Measurements from ENCODE around the gene NRP1.
"Not testable (repeated sequence)": the region's sequence is repeated elsewhere in the genome, so short reads cannot be mapped to it uniquely, and the experiment has no call there.

Gene NRP1

DNA sequence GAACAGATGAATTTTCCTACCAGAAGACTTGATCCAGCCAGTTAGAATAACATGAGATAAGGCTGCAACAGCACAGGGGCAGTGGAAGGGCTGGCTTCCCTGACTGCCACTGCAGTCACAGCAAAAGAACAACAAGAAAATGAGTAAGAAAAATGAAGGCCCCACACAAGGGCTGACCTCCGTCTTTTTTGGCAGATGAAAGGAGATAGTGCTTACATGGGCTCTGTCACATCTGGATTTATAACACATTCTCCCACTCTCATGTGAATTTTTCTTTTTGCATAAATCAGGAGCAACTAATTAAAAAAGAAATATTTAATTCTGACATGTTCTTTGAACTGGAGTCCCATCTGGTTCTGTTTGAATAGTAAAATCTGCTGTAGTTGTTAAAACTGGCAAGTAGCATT, 99.6 kb downstream of the NRP1 start:
- DNase-seq, result no peak

DNA sequence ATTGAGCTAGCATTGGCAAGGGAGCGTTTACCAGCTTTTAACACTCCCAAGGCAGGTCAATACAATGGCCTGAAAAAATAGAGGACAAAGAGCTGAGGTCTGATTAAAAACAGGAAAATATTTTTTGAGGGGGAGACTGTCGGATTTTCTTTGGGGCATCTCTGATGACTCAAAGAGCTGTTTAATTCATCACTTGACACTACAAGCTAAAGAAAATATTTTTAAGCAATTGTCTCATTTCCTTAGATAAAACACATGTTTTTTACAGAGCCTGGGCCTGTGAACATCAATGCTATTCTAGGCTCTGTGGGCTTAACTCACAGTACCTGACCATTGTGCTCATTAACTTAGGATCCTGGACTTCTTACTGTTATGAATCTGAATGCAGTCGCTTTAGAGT, 100.8 kb downstream of the NRP1 start:
- no peak for DNase-seq

- no peak for DNase-seq
These were observed 101.2 kb downstream of the NRP1 start for GRCh38 chr10:33233221-33233620.

DNA sequence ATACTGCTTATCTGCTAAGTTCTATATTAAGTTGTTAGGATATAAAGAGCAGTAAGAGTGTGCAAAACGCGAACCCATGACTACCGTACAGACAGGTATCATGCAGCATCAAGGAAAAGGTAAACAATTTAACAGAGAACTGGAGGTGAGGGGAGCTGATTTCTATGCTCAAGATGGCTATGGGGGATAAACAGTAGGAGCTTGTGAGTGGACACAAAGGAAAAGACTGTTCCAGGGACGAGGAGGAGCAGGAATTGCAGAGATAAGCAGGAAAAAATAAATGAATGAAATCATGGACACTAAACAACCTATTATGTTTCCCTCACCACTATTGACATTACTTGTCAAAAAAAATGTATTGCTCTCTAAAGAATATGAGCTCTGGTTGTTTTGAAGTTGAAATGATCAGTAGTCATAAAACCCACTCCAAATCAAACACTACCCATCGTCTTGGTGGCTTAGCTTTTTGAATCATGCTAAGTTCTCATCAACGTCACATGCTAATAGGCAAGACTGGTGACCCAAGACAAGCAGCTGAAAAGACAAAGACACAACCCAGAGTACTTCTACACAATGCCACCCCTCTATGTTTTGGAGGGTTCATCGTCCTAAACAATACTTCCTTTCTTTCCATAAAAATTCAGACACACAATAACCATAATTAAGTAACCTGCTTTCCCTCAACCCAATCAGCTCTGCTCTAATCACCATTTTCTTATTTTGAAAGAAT, 102.7 kb downstream of the NRP1 start:
- DNase-seq, result no peak

DNA sequence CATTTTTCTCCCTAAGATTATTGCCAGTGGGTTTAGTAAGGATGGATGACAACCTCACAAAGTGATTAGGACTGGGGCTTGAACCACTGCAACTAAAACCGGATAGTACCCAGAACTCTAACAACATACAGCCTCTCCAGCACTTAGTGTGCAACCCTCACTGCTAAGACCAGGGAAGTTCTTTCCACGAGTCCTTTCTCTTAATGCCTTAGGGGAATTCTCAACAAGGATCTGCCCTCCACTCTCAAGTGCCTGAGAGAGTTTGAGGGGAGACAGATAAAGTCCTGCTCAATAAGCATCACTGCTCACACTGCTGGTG, 104.6 kb downstream of the NRP1 start:
- no peak for DNase-seq

- DNase-seq, result no peak
These were observed 105.1 kb downstream of the NRP1 start for GRCh38 chr10:33229252-33229948.

GRCh38 chr10:33228426-33228825, 106.0 kb downstream of the NRP1 start:
- DNase-seq, result no peak

DNA sequence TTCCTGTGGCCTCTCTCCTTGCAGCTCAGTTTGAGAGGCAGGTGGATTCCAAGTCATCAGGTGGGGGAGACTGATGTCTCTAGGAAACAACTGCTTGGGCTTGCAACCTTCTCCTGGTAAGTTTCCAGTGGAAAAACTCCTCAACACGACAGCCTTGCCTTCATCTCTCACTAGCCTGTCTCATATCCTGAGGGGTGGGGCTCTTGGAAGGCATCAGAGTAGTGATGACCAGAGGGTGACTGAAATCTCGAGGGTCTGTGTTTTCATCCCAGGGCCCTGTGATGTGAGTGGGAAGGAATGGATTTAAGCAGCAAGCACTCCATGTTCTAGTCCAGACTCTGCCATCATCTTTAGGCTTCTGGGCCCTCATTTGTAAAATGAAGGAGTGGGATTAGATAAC, 107.0 kb downstream of the NRP1 start:
- no peak for DNase-seq

GRCh38 chr10:33224251-33224965, 110.1 kb downstream of the NRP1 start:
- DNase-seq, result no peak

- no peak for DNase-seq
These were observed 111.0 kb downstream of the NRP1 start for GRCh38 chr10:33223326-33224000.

- DNase-seq, result not testable (repeated sequence)
These were observed 112.2 kb downstream of the NRP1 start for GRCh38 chr10:33222304-33222703.

DNA sequence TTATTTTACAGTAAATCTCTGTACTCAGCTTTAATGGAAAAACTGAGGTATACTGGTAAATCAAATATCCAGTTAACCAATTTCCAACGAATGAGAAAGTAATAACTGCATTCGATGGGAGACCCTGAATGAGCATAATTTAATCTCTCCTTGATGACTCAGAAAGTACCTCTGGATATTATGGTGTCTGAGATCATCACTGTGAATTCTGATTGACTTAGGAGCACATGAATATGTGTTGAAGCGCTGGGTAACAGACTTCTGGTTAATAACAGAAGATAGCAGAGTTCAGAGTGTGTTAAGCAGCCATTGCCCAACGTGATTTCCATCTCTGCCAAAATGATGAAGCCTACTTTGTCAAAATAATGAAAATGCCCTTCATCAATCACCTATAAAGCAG, 116.6 kb downstream of the NRP1 start:
- DNase-seq, result no peak

GRCh38 chr10:33216661-33217427, 117.6 kb downstream of the NRP1 start:
- no peak for DNase-seq

DNA sequence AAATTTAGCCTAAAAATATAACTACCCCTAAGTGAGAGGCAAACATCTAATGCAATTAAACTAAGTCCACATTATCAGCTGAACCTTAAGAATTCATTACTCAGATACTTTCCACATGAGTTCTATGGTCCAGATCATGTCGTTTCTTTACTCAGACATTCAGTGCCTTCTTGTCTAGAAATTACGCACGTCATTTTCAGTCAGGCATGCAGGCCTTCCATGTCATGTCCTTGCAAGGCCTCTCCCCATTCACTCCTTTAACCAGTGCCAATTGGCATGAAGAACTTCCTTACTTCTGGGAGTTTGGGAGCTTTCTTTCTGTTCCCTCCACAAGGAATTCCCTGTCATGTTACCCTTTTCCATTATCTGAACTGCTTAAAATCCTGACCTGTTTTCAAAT, 118.8 kb downstream of the NRP1 start:
- no peak for DNase-seq

DNA sequence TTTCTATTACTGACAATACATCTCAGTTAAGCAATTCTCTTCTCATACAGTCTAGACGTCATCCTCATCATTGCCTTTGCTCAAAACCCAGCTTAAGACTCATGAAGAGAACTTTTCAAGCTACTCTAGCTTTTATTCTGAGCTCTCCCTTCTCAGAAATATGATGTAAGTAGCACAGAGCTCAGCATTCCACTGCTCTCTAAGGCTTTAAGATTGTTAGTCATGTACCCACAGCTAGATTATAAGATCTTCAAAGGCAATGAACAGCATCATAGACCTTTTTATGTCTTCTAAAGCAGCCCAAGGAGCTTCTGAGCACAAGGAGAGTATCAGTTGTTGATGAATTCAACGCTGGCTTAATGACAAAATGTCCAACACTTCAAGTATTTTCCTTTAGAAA, 119.3 kb downstream of the NRP1 start:
- no peak for DNase-seq

GRCh38 chr10:33214174-33214573, 120.3 kb downstream of the NRP1 start:
- no peak for DNase-seq

GRCh38 chr10:33212061-33212748, 122.3 kb downstream of the NRP1 start:
- no peak for DNase-seq

- DNase-seq, result no peak
These were observed 123.2 kb downstream of the NRP1 start for GRCh38 chr10:33211106-33211878.

DNA sequence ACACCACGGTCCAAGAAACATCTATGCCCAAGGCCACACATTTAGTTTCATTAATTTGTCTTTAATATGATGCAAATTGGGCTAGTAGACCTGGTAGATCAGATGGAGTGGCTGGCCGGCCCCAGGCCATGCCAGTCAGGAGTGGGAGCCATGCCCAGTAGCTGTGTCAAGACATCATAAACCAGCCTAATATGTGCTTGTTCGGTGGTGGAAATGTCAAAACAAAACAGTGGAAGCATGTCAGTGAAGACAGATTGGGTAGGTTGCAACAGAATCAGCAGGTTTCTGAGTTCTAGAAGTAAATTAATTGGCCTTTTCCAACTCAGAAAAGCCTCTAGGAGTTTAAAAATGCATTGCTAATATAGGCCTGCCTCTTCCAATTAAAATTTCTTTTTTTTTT, 124.7 kb downstream of the NRP1 start:
- DNase-seq, result no peak

DNA sequence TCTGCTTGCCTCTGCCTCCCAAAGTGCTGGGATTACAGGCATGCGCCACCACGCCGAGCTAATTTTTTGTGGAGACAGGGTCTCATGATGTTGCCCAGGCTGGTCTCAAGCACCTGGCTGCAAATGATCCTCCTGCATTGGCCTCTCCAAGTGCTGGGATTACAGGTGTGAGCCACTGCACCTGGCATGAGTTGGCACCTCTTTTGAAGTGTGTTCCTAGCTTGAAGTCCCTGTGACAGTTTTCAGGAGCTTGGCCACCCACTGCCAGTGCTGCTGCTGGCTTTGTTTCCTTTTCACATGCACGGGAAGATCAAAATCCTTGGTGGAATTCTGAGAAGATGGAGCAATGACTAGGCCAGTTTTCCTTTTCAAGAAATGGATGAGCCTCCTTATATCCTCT, 126.3 kb downstream of the NRP1 start:
- no peak for DNase-seq

- DNase-seq, result no peak
These were observed 130.4 kb downstream of the NRP1 start for GRCh38 chr10:33204031-33204430.

Measured in retina (tissue), 1 donor.